ENCODE measurements around the gene CAPZA1. TPM values are rescaled to one million over a fixed set of nuclear protein-coding genes. Genes with fewer than 3 reads are reported as not detected.

The CAPZA1 gene
- total RNA-seq, 1 donor from 2014 or later = 129 TPM

GRCh38 chr1:112626887-112627286 is 7.3 kb downstream of the CAPZA1 start:
- Mint-ChIP-seq H3K4me1 (ENCODE audit: unreplicated experiment) (peaks cover 55% of the 10 kb centered on the region), H3K4me3 (ENCODE audit: unreplicated experiment) (no peak overlapping the region), H3K9me3 (ENCODE audit: unreplicated experiment) (no peaks in the 10 kb centered on the region), H3K27me3 (ENCODE audit: unreplicated experiment) (no peaks in the 10 kb centered on the region), H3K27ac (ENCODE audit: unreplicated experiment) (no peak overlapping the region), H3K36me3 (ENCODE audit: unreplicated experiment) (peaks cover 15% of the 10 kb centered on the region)
- no peak for DNase-seq (ENCODE audit: extremely low spot score, unreplicated experiment)
- TF ChIP-seq CTCF (IDR thresholded peaks at IDR 0.05) = no peak

GRCh38 chr1:112628516-112628915 is 8.9 kb downstream of the CAPZA1 start:
- Mint-ChIP-seq H3K36me3 (ENCODE audit: unreplicated experiment) (peaks cover 15% of the 10 kb centered on the region), H3K4me3 (ENCODE audit: unreplicated experiment) (no peak overlapping the region), H3K9me3 (ENCODE audit: unreplicated experiment) (no peaks in the 10 kb centered on the region), H3K4me1 (ENCODE audit: unreplicated experiment) (peaks cover 54% of the 10 kb centered on the region), H3K27ac (ENCODE audit: unreplicated experiment) (no peak overlapping the region), H3K27me3 (ENCODE audit: unreplicated experiment) (no peaks in the 10 kb centered on the region)
- TF ChIP-seq CTCF (IDR thresholded peaks at IDR 0.05) = no peak
- no peak for DNase-seq (ENCODE audit: extremely low spot score, unreplicated experiment)

GRCh38 chr1:112629256-112629655 is 9.6 kb downstream of the CAPZA1 start:
- no peak for DNase-seq (ENCODE audit: extremely low spot score, unreplicated experiment)
- H3K4me1 Mint-ChIP-seq (ENCODE audit: unreplicated experiment) = peaks cover 61% of the 10 kb centered on the region
- H3K4me3 Mint-ChIP-seq (ENCODE audit: unreplicated experiment) = no peak overlapping the region
- no peaks in the 10 kb centered on the region for H3K9me3 Mint-ChIP-seq (ENCODE audit: unreplicated experiment)
- H3K36me3 Mint-ChIP-seq (ENCODE audit: unreplicated experiment) = peaks cover 15% of the 10 kb centered on the region
- no peaks in the 10 kb centered on the region for H3K27me3 Mint-ChIP-seq (ENCODE audit: unreplicated experiment)
- peak overlapping the region; percentile 36 for H3K27ac Mint-ChIP-seq (ENCODE audit: unreplicated experiment)
- no peak for TF ChIP-seq CTCF (IDR thresholded peaks at IDR 0.05)

- H3K4me3 Mint-ChIP-seq (ENCODE audit: unreplicated experiment) = peak overlapping the region; percentile 37
- H3K27ac Mint-ChIP-seq (ENCODE audit: unreplicated experiment) = peak overlapping the region; percentile 63
- DNase-seq (ENCODE audit: extremely low spot score, unreplicated experiment) = no peak
- H3K4me1 Mint-ChIP-seq (ENCODE audit: unreplicated experiment) = peaks cover 66% of the 10 kb centered on the region
- TF ChIP-seq CTCF (IDR thresholded peaks at IDR 0.05) = no peak
- H3K36me3 Mint-ChIP-seq (ENCODE audit: unreplicated experiment) = peaks cover 4% of the 10 kb centered on the region
- no peaks in the 10 kb centered on the region for H3K9me3 Mint-ChIP-seq (ENCODE audit: unreplicated experiment)
- H3K27me3 Mint-ChIP-seq (ENCODE audit: unreplicated experiment) = no peaks in the 10 kb centered on the region
These were observed 14.0 kb downstream of the CAPZA1 start for GRCh38 chr1:112633628-112634027.

- H3K9me3 Mint-ChIP-seq (ENCODE audit: unreplicated experiment) = no peaks in the 10 kb centered on the region
- H3K4me1 Mint-ChIP-seq (ENCODE audit: unreplicated experiment) = peaks cover 59% of the 10 kb centered on the region
- no peaks in the 10 kb centered on the region for H3K36me3 Mint-ChIP-seq (ENCODE audit: unreplicated experiment)
- H3K27me3 Mint-ChIP-seq (ENCODE audit: unreplicated experiment) = no peaks in the 10 kb centered on the region
- no peak for DNase-seq (ENCODE audit: extremely low spot score, unreplicated experiment)
- H3K27ac Mint-ChIP-seq (ENCODE audit: unreplicated experiment) = peak overlapping the region; percentile 63
- H3K4me3 Mint-ChIP-seq (ENCODE audit: unreplicated experiment) = no peak overlapping the region
- no peak for TF ChIP-seq CTCF (IDR thresholded peaks at IDR 0.05)
These were observed 14.7 kb downstream of the CAPZA1 start for GRCh38 chr1:112634367-112634766.
